Measurements from ENCODE around the gene DHX16.

Gene DHX16

DNA sequence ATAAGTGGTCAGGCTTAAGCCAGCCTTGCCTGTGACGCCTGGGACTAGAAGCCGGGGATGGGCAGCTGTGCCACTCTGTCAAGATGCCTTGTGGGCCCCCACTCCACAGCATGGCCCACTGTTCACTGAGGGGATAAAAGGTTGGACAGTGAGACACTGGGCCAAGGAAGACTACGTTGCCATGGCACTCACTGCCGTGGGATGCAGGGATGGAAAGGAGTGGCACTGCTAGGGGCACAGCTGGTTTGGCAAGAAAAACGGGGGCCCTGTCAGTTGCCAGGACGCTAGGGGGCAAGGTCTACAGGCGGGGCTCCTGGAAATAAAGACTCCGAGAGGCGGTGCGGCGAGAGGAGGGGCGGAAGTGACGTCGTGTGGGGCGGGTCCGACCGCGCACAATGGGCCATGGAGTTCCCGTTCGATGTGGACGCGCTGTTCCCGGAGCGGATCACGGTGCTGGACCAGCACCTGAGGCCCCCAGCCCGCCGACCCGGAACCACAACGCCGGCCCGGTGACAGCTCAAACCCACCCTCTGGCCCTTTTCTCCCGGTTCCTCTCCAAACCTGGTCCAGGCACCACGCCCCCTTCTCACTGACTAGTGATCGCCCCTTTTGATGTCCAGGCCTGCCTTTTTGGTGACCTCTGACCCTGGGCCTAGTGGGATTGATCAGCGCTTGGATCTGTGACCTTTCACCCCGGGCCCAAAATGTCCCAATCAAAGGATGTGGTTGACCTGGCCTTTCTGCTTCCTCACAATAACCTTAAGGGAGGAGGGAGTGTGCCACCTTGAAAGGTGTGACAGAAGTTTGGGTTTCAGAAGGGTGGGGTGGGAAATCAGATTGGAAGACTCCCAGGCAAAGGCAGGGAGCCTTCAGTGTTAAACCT is 46.1 kb downstream of the DHX16 start, which contains the start of gene ATAT1:
ATAT1 (plus strand) TSS at position 391 of the 883 bp plus-strand sequence.
- DNase-seq, result peak; percentile 36

GRCh38 chr6:30625511-30625910 is 47.3 kb downstream of the DHX16 start:
- no peak for DNase-seq

GRCh38 chr6:30619561-30619960 is 53.2 kb downstream of the DHX16 start:
- DNase-seq, result no peak

DNA sequence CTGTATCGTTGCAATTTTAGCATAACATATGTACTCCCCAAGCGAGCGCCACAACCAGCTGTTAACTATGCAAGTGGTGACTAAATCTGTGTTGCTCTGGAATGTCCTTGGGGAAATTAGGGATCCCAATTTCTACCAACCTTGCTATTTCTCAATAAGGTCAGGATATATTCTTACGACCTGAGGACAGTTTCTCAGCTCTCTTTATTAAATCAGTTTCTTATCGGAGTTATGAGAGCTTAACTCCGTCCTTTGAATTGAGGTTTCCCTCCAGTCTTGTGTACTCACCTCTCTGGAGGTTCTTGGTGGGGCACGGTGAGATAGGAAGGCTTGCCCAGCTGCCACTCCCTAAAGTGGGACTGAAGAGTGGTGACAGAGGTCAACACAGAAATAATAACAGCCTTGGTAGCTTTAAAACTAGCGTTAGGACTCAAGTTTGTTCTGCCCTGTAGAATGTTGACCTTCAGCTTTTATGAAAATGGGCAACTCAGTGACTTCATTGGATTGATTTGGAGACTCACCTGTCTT is 54.5 kb downstream of the DHX16 start:
- DNase-seq, result no peak

DNA sequence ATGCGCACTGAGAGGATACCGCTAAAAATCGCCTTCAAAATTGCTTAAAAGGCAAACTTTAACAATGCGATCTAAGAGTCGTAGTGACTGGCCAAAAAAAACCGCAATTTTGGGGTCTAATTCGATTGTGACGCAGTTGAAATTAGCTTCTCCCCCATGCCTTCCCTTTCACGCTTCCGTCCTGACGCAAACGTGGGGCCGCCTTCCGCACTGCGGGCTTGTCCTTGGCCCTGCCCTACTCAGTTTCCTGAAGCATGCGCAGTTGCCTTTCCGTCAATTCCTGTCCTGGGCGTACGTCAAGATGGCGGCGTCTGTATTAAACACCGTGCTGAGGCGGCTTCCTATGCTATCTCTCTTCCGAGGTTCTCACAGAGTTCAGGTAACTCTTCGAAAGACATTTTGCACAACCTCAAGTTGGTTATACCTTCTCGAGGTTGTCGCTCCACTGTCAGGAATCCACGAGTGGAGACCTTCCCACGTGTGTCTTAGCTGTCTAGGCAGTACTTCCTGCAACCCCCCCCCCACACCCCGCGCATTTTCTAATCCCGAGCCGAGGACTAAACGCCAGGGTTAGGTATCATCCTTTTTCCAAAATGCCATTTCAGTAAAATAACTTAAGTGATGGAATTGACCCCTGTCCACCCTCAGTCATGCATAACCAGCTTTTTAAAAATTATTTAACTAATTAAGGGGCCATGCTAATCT is 55.1 kb downstream of the DHX16 start, which contains the start of gene MRPS18B:
MRPS18B (plus strand) TSS at position 276 of the 705 bp plus-strand sequence; CDS start at position 302, 26 bp downstream.
- peak; percentile 97 for DNase-seq

GRCh38 chr6:30616811-30617564 is 55.8 kb downstream of the DHX16 start, which contains the start of gene PPP1R10:
TSS of gene PPP1R10 (minus strand) at chr6:30617243. CDS start at chr6:30609944, 7,299 bp downstream.
- peak; percentile 98 for DNase-seq

GRCh38 chr6:30615958-30616810 is 56.6 kb downstream of the DHX16 start:
- peak; percentile 38 for DNase-seq

- peak; percentile 83 for DNase-seq
Measured at GRCh38 chr6:30615219-30615957, 57.4 kb downstream of the DHX16 start.

DNA sequence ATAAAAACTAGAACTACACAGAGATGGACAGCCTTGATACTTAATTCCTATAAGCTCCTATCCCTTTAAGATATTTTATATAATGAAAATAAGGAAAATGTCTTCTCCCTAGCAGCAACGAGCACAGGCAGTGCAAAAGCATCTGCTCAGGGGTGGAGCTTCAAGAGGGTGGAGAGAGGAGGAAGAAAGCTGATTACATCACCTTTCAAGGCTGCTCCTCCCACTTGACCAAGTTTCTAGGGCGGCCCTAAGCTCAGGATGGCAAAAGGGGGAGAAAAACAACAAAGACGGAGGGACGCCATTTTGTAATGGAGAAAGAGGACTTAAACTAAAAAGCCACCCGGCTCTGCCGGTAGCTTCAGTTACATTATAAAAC is 58.0 kb downstream of the DHX16 start:
- DNase-seq, result peak; percentile 96

DNA sequence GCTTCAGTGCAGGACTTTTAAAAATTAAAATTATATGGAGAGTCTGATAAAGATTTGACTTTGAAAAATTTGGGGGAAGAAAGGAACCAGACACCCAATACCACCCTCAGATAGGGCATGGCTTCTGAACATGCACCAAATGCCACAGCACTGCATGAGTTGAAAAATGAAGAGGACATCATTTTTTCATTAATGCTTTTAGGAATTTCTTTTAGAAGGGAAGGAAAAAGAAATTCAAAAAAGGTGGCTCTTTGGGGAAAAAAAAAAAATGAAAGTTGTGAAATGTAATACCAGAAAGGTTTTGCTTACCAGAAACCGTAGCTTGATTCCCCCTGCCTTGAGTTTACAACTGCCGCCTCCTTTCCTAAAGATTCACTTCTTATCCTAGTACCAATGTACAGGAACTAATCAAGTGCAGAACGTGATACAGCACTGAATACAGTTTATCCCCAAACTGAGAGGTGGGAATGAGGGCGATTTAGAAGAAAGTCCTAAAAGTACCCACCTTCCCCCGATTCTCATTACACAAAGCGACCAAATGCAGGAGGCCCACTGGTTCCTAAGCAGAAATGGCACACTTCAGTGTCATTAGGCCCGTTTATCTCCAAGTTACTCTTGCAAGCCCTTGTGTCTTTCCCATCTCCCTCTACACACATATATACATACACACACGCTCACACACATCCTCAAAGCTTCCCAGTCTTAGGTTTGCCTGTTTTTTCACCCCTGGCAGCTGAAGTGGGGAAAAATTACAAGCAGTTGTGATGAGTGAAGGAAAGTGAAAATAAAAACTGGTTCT is 58.6 kb downstream of the DHX16 start:
- DNase-seq, result no peak

GRCh38 chr6:30613251-30614043 is 59.4 kb downstream of the DHX16 start:
- no peak for DNase-seq

GRCh38 chr6:30612687-30613248 is 60.0 kb downstream of the DHX16 start:
- no peak for DNase-seq

- no peak for DNase-seq
Measured at GRCh38 chr6:30612213-30612612, 60.6 kb downstream of the DHX16 start.

DNA sequence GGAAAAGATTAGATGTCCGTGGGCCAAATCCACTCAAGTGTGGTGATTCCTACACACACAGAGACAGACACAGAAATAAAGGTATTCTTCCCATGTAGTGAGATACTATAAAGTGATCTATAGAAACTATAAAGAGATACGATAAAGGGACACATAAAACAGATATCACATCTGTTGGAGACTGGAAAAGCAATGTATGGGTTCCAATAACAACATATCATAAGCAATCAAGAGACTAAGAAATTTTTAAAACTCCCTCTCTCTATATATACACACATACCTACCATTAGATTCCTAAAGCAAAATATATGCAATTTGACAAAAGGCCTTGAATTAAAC is 61.0 kb downstream of the DHX16 start:
- DNase-seq, result no peak

GRCh38 chr6:30611150-30611855 is 61.5 kb downstream of the DHX16 start:
- no peak for DNase-seq

GRCh38 chr6:30610065-30610464 is 62.7 kb downstream of the DHX16 start:
- no peak for DNase-seq

GRCh38 chr6:30603961-30604360 is 68.8 kb downstream of the DHX16 start:
- no peak for DNase-seq

All from NCI-H1694 treated with DMSO at 0.1 percent for 48 hours (cell line).